Hematopoietic multipotent progenitor cell (in vitro differentiated cells): ENCODE results near the gene STOX2. TPM values are rescaled to one million over a fixed set of nuclear protein-coding genes. Genes with fewer than 3 reads are reported as not detected.
"Not testable (repeated sequence)": the region's sequence is repeated elsewhere in the genome, so short reads cannot be mapped to it uniquely, and the experiment has no call there.

Source experiments
- DNase-seq, 3 donors: peaks; one replicate each; pipeline ENCODE4 v3.0.0-alpha.2; 2011 to 2015; ENCODE audit warnings: low read depth in 2 of 3, low spot score in 2 of 3
- total RNA-seq: library from RNA; depleted of rRNA; stranded (reverse); fragments of >200 nt; gene quantifications from one replicate; pipeline ENCODE4 v1.2.3, GENCODE V29; 2012

STOX2 gene
- total RNA-seq, 1 donor: 0.81 TPM

GRCh38 chr4:184016759-184017668 is 111.9 kb downstream of the STOX2 start:
- no peak for DNase-seq

DNA sequence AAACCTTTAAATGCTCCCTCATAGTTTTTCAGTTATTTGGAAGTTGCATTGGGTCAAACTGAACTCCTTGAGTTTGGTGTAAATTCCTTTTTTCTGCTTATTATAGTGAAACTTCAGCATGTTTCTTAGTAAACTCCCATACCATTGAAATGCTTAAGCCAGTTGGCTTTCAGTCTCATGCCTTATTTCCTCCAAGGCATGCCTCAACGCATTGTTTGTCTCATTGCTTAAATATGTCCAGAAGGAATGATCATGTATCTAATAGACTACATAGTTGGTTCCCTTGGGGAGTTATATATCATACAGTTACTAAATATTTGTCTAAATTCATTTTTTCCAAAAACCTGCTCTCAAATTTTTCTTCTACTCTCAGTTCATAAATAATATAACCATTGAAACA is 114.0 kb downstream of the STOX2 start:
- DNase-seq: no peak

- DNase-seq: no peak
Observed at GRCh38 chr4:184019667-184020623, 114.8 kb downstream of the STOX2 start.

GRCh38 chr4:184021389-184021788 is 116.3 kb downstream of the STOX2 start:
- no peak for DNase-seq

DNA sequence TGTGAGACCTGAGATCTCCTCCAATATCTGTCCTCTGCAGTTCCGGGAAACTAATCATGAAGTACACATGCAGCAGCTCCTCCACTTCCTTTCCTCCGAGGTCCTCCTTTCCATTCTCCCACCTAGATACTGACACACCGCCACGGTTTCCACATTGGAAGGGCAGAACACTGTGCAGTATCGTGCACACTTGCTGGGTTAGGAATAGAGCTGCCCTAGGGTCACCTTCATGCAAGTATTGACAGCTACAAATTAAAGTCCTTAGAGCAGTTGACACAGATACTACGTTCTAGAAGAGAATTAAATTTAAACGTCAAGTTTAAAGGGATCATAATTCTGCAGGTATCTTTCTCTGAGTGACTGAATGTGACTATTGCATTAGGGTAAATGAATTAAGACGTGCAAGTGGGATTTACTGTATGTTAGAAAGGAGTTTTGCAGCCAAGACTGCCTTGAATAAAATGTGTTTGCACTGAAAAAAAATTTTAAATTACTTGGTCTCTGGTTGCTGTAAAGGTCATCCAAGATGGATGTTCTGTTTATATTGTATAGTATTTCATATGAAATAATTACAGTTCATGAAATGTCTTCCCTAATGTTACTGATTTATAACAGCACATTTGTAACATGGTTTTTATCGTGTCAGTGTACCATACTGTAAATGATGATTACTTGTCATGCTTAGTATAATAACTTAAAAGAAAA is 117.7 kb downstream of the STOX2 start:
- no peak for DNase-seq

GRCh38 chr4:184024637-184025036 is 119.5 kb downstream of the STOX2 start:
- no peak for DNase-seq

DNA sequence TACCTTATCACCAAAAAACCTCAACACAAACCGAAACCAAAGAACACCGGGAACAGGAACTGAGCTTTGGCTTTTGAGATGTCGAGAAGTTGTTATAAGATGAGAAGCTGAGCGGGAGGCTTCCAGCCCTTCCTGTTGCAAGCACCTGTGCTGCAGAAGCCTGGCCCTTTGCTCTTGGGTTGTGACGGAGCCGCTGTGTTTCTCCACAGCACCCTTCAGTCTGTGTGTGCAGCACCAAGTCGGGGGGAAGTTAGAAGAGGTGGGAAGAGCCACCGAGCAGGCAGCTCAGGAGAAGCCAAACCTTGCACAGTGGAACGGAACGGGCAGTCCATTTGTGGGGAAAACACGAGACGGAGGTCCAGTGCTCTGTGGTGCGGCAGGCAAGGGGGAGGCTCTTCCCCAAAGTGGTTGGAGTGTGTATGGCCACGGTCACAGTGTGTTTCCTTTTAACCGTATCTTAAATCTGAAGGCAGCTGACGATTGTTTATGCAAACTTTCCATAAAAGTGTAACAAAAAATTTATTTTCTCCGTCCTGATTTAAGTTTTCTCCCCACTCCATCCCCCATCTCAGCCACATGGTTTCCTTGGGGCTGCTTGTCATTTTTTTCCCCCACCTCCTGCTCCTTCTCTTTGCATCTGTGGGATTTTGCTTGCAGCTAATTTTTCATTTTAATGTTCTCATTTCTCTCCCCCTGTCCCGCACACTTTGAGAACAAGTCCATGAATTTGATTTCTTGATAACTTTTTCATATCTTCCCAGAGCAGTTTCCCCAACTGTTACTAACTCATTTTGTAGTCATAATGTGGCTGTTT is 123.7 kb downstream of the STOX2 start:
- peak in 1 of 3 donors; percentile 57 for DNase-seq

DNA sequence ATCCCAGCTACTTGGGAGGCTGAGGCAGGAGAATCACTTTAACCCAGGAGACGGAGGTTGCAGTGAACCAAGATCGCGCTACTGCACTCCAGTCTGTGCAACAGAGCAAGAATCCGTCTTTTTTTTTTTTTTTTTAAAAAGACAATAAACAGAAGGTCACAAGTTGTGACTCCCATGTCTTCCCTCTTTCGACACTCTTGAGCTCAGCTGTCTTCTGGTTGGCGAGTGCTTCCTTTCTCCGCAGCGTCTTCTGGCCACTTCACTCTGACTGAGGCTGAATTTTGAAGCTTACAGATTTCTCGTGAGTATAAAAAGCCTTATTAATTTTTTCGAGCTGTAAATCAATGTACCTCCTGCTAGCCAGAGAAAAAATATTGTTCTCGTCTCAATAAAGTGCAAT is 124.9 kb downstream of the STOX2 start:
- no peak for DNase-seq

- no peak for DNase-seq
Observed at GRCh38 chr4:184030764-184031163, 125.7 kb downstream of the STOX2 start.

DNA sequence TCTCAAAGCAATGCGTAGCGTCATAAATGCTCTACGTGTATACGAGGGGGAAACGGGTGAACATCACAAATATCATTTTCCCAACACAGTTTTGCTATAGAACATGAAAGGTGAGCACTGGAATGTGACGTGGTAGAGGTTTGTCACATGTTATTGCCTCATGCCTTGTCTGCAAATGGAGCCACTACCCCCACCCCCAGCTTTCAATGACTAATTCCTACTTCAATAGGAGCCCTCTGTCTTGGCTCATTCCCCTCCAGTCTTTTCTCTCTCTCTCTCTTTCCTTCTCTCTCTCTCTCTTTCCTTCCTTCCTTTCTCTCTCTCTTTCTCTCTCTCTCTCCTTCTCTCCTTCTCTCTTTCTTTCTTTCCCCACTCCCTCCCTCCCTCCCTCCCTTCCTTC is 127.0 kb downstream of the STOX2 start:
- no peak for DNase-seq

DNA sequence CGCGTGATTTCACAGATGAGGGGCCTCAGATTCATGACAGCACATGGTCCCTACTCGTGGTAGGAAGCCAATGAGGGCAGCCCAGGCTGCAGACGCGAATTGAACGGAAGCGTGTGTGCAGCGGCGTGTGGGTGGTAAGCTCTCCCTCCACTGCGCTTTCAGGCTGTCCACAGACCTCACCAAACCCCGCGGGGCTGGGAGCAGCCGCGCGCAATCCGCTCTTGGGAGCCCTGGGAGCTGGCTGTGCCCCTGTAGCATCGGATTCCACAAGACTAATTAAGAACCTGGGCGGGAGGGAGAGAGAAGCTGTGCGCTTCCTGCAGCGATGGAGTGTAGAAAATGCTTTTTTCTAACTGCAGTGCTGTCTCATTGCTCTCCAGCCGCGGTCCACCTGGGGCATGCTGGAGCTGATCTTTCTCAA is 134.9 kb downstream of the STOX2 start:
- peak in 1 of 3 donors; percentile 45 for DNase-seq

DNA sequence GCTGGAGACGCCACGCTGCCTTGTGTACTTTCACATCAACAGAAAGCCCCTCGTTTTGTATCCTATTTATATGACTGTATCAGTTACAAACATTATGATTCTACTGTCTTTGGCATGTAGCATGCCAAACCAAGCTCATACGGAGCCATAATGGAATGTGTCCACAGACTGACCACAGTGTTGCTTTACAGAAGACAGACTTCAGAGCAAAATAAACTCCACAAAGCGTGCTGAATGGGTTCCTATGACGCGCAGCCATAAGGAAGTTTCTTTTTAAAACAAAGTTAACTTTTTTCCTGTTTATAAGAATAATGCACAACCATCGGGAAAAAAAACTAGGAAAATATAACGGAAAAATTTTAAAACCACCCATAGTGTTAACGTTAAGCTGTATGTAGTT is 136.0 kb downstream of the STOX2 start:
- DNase-seq: no peak

- DNase-seq: no peak
Observed at GRCh38 chr4:184046148-184046547, 141.0 kb downstream of the STOX2 start.

- DNase-seq: not testable (repeated sequence)
Observed at GRCh38 chr4:184051262-184051661, 146.2 kb downstream of the STOX2 start.

DNA sequence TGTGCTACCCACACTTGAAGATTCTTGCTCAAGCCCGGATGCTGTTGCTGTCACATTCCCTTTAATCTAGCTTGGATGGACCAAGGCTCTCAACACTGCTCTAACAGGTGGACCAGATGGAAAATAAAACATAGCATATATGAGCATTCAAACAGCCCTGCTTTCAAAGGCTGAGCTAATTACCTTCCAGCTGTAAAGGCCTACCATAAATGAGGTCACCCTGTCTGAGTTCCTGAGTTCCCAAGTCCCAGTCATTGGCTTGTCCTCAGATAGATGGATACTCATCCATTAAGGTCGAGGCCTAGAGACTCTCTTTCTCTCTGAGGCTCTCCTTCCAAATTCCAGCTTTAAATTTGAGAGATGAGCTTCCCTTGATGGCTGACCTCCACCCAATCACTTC is 147.5 kb downstream of the STOX2 start:
- no peak for DNase-seq

GRCh38 chr4:184053434-184053833 is 148.3 kb downstream of the STOX2 start:
- no peak for DNase-seq

DNA sequence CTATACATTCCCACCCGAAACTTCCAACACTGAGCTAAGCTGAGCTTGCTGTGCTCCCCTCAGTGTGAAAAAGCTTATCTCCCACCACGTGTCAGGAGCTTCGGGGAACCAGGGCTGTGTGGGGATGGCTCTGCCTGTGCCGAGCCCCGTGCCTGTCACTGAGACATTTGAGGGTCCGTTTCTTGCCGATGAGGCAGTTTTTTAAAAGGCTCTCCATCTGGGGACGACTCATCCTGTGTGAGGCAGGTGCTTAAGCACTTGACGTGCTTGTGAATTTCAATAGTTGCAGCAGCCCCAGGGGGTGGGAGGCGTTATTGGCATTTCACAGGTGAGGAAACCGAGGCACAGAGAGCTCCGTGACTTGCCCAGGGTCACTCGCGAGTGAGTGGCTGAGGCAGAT is 151.8 kb downstream of the STOX2 start:
- DNase-seq: no peak

GRCh38 chr4:184058026-184058425 is 152.9 kb downstream of the STOX2 start:
- DNase-seq: no peak

- DNase-seq: no peak
Observed at GRCh38 chr4:184059099-184059498, 154.0 kb downstream of the STOX2 start.

GRCh38 chr4:184061582-184061981 is 156.5 kb downstream of the STOX2 start:
- no peak for DNase-seq
